ENCODE data around the gene ANKLE1. TPM values are rescaled to one million over a fixed set of nuclear protein-coding genes. Genes with fewer than 3 reads are reported as not detected.
A peak's percentile ranks its signal among the peaks of the same experiment; 100 is the strongest.

The ANKLE1 gene
- total and polyA plus RNA-seq, 2 experiments from 2014 or later = 9.1 to 20.2 TPM

DNA sequence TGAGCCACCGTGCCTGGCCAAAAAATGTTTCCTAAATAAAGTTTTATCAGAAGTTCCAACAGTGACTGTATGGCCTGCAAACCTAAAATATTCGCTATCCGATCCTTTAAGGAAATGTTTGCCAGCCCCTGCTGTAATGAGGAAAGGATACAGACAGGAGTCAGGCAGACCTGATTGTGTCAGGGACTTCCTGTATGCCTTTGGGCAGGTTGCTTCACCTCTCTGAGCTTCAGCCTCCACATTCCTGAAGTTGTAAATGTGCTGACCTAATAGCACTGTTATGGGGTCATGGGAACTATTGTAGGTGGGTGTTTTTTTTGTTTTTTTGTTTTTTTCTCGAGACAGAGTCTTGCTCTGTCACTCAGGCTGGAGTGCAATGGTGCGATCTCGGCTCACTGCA is 15.3 kb downstream of the ANKLE1 start:
- peaks cover 10% of the 10 kb centered on the region; the same call in 2 of the 3 replicates for H3K9me3 Mint-ChIP-seq
- Histone ChIP-seq H3F3A (replicated peaks; ENCODE audit: low read depth) (peaks cover 18% of the 10 kb centered on the region), H3K79me2 (replicated peaks; ENCODE audit: insufficient read depth) (peaks cover 15% of the 10 kb centered on the region), H3K4me2 (no peak overlapping the region), H3K27me3 (ENCODE audit: insufficient read depth) (no peaks in the 10 kb centered on the region), H3K9me2 (ENCODE audit: insufficient read depth) (no peaks in the 10 kb centered on the region), H2AFZ (no peak overlapping the region), H3K27ac (ENCODE audit: low read depth) (0 out of 2 replicates have a peak overlapping the region, but pooled peaks have one; percentile 69), H4K20me1 (replicated peaks; ENCODE audit: insufficient read depth) (peaks cover 3% of the 10 kb centered on the region), H3K4me3 (no peak overlapping the region), H3K4me1 (ENCODE audit: insufficient read depth) (peaks cover 15% of the 10 kb centered on the region), H3K36me3 (ENCODE audit: insufficient read depth) (no peaks in the 10 kb centered on the region; the same call in 1 of the 2 replicates)
- H3K27ac Mint-ChIP-seq = no peak overlapping the region
- H3K27me3 Mint-ChIP-seq (ENCODE audit: insufficient read depth, low read depth, poor library complexity) = peaks cover 13% of the 10 kb centered on the region
- no peak for TF ChIP-seq ZNF331 (CRISPR knock-in tag; IDR thresholded peaks at IDR 0.05; ENCODE audit: low read depth)
- no peak for TF ChIP-seq EZH2phosphoT487 (IDR thresholded peaks at IDR 0.05; ENCODE audit: unreplicated experiment)
- no peak for TF ChIP-seq NANOG (IDR thresholded peaks at IDR 0.05; ENCODE audit: borderline replicate concordance)
- no peak for TF ChIP-seq CREB1 (CRISPR knock-in tag; IDR thresholded peaks at IDR 0.05; ENCODE audit: low read depth)
- TF ChIP-seq, protein P1, sequence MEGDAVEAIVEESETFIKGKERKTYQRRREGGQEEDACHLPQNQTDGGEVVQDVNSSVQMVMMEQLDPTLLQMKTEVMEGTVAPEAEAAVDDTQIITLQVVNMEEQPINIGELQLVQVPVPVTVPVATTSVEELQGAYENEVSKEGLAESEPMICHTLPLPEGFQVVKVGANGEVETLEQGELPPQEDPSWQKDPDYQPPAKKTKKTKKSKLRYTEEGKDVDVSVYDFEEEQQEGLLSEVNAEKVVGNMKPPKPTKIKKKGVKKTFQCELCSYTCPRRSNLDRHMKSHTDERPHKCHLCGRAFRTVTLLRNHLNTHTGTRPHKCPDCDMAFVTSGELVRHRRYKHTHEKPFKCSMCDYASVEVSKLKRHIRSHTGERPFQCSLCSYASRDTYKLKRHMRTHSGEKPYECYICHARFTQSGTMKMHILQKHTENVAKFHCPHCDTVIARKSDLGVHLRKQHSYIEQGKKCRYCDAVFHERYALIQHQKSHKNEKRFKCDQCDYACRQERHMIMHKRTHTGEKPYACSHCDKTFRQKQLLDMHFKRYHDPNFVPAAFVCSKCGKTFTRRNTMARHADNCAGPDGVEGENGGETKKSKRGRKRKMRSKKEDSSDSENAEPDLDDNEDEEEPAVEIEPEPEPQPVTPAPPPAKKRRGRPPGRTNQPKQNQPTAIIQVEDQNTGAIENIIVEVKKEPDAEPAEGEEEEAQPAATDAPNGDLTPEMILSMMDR (conservative IDR thresholded peaks at IDR 0.05; ENCODE audit: low read depth in 2 of 2) = no peak
- TF ChIP-seq ZNF114 (CRISPR knock-in tag; IDR thresholded peaks at IDR 0.05) = no peak
- TF ChIP-seq, protein P2, sequence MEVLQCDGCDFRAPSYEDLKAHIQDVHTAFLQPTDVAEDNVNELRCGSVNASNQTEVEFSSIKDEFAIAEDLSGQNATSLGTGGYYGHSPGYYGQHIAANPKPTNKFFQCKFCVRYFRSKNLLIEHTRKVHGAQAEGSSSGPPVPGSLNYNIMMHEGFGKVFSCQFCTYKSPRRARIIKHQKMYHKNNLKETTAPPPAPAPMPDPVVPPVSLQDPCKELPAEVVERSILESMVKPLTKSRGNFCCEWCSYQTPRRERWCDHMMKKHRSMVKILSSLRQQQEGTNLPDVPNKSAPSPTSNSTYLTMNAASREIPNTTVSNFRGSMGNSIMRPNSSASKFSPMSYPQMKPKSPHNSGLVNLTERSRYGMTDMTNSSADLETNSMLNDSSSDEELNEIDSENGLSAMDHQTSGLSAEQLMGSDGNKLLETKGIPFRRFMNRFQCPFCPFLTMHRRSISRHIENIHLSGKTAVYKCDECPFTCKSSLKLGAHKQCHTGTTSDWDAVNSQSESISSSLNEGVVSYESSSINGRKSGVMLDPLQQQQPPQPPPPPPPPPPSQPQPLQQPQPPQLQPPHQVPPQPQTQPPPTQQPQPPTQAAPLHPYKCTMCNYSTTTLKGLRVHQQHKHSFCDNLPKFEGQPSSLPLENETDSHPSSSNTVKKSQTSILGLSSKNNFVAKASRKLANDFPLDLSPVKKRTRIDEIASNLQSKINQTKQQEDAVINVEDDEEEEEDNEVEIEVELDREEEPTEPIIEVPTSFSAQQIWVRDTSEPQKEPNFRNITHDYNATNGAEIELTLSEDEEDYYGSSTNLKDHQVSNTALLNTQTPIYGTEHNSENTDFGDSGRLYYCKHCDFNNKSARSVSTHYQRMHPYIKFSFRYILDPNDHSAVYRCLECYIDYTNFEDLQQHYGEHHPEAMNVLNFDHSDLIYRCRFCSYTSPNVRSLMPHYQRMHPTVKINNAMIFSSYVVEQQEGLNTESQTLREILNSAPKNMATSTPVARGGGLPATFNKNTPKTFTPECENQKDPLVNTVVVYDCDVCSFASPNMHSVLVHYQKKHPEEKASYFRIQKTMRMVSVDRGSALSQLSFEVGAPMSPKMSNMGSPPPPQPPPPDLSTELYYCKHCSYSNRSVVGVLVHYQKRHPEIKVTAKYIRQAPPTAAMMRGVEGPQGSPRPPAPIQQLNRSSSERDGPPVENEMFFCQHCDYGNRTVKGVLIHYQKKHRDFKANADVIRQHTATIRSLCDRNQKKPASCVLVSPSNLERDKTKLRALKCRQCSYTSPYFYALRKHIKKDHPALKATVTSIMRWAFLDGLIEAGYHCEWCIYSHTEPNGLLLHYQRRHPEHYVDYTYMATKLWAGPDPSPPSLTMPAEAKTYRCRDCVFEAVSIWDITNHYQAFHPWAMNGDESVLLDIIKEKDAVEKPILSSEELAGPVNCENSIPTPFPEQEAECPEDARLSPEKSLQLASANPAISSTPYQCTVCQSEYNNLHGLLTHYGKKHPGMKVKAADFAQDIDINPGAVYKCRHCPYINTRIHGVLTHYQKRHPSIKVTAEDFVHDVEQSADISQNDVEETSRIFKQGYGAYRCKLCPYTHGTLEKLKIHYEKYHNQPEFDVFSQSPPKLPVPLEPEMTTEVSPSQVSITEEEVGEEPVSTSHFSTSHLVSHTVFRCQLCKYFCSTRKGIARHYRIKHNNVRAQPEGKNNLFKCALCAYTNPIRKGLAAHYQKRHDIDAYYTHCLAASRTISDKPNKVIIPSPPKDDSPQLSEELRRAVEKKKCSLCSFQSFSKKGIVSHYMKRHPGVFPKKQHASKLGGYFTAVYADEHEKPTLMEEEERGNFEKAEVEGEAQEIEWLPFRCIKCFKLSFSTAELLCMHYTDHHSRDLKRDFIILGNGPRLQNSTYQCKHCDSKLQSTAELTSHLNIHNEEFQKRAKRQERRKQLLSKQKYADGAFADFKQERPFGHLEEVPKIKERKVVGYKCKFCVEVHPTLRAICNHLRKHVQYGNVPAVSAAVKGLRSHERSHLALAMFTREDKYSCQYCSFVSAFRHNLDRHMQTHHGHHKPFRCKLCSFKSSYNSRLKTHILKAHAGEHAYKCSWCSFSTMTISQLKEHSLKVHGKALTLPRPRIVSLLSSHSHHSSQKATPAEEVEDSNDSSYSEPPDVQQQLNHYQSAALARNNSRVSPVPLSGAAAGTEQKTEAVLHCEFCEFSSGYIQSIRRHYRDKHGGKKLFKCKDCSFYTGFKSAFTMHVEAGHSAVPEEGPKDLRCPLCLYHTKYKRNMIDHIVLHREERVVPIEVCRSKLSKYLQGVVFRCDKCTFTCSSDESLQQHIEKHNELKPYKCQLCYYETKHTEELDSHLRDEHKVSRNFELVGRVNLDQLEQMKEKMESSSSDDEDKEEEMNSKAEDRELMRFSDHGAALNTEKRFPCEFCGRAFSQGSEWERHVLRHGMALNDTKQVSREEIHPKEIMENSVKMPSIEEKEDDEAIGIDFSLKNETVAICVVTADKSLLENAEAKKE (CRISPR knock-in tag; IDR thresholded peaks at IDR 0.05) = no peak
- TF ChIP-seq EZH2 (IDR thresholded peaks at IDR 0.05; ENCODE audit: low read depth, unreplicated experiment) = no peak
- no peak for TF ChIP-seq STAT1 (IDR thresholded peaks at IDR 0.05; ENCODE audit: unreplicated experiment)
- DNase-seq (ENCODE audit: low spot score) = no peak
- H3K4me1 Mint-ChIP-seq = peaks cover 9% of the 10 kb centered on the region
- peaks cover 31% of the 10 kb centered on the region for H3K36me3 Mint-ChIP-seq (ENCODE audit: low read depth)
- no peak for ATAC-seq
- H3K4me3 Mint-ChIP-seq = no peak overlapping the region

Data from GM23338 (cell line).